CD4-positive, alpha-beta T cell treated with Interleukin-17A for 4 hours (primary cell): ENCODE results near the gene GAS1.

Experiments
- DNase-seq: peaks from one replicate; pipeline ENCODE4 v3.0.0-alpha.2; 2020; ENCODE audit warnings: mixed read lengths

GAS1 gene

GRCh38 chr9:86921151-86921923, 26.0 kb downstream of the GAS1 start:
- DNase-seq: no peak

GRCh38 chr9:86918556-86918955, 28.8 kb downstream of the GAS1 start:
- no peak for DNase-seq

- no peak for DNase-seq
Measured at GRCh38 chr9:86912210-86912609, 35.1 kb downstream of the GAS1 start.

- no peak for DNase-seq
Measured at GRCh38 chr9:86909388-86909787, 37.9 kb downstream of the GAS1 start.

GRCh38 chr9:86908261-86908660, 39.0 kb downstream of the GAS1 start:
- DNase-seq: no peak

- DNase-seq: no peak
Measured at GRCh38 chr9:86907346-86907745, 40.0 kb downstream of the GAS1 start.

GRCh38 chr9:86903734-86904085, 43.6 kb downstream of the GAS1 start:
- DNase-seq: no peak

- no peak for DNase-seq
Measured at GRCh38 chr9:86902991-86903733, 44.1 kb downstream of the GAS1 start.

- no peak for DNase-seq
Measured at GRCh38 chr9:86902586-86902985, 44.7 kb downstream of the GAS1 start.

GRCh38 chr9:86902176-86902575, 45.1 kb downstream of the GAS1 start:
- DNase-seq: no peak

GRCh38 chr9:86901511-86901910, 45.8 kb downstream of the GAS1 start:
- DNase-seq: no peak
